Neural progenitor cell (in vitro differentiated cells): Measurements from ENCODE around the gene MYO1F. TPM values are rescaled to one million over a fixed set of nuclear protein-coding genes. Genes with fewer than 3 reads are reported as not detected.

Experiments
- DNase-seq: peaks from one replicate; pipeline ENCODE4 v3.0.0-alpha.2; 2016; ENCODE audit warnings: low spot score
- H2AFZ ChIP-seq: fragments of 200-600 bp; sonication (generic); replicated peaks from 2 replicates; pipeline ENCODE4 v1.6.1; 2016; ENCODE audit warnings: antibody characterized with exemption
- H3F3A ChIP-seq: fragments of 200-600 bp; sonication (generic); 2 replicates; pipeline ENCODE4 v1.6.1; 2016; ENCODE audit warnings: antibody characterized with exemption, low read depth
- H3K27ac ChIP-seq: fragments of 200-600 bp; sonication (generic); 2 replicates; pipeline ENCODE4 v1.5.1; 2016; ENCODE audit warnings: mild to moderate bottlenecking
- H3K27me3 ChIP-seq: fragments of 200-600 bp; sonication (generic); 2 replicates; pipeline ENCODE4 v1.6.1; 2016; ENCODE audit warnings: mild to moderate bottlenecking, moderate library complexity
- H3K36me3 ChIP-seq: fragments of 200-600 bp; sonication (generic); 2 replicates; pipeline ENCODE4 v1.5.1; 2016
- H3K4me1 ChIP-seq: fragments of 200-600 bp; sonication (generic); 2 replicates; pipeline ENCODE4 v1.6.1; 2016; ENCODE audit warnings: mixed run types
- H3K4me2 ChIP-seq: fragments of 200-600 bp; sonication (generic); 2 replicates; pipeline ENCODE4 v1.6.1; 2016
- H3K4me3 ChIP-seq: fragments of 200-600 bp; sonication (generic); 2 replicates; pipeline ENCODE4 v1.5.1; 2016
- H3K79me2 ChIP-seq: fragments of 200-600 bp; sonication (generic); 2 replicates; pipeline ENCODE4 v1.6.1; 2016; ENCODE audit warnings: low read depth
- H3K9ac ChIP-seq: fragments of 200-600 bp; sonication (generic); 2 replicates; pipeline ENCODE4 v1.6.1; 2016
- H3K9me3 ChIP-seq: fragments of 200-600 bp; sonication (generic); 2 replicates; pipeline ENCODE4 v1.5.1; 2016; ENCODE audit warnings: low read depth
- H4K20me1 ChIP-seq: fragments of 200-600 bp; sonication (generic); 2 replicates; pipeline ENCODE4 v1.6.1; 2016; ENCODE audit warnings: low read depth
- H3K27ac Mint-ChIP-seq: 3 replicates; pipeline ENCODE4 v1.8.0; 2021; ENCODE audit warnings: mixed read lengths
- H3K27me3 Mint-ChIP-seq: 2 replicates; pipeline ENCODE4 v1.8.0; 2022; ENCODE audit warnings: low read depth, mild to moderate bottlenecking, inconsistent platforms, moderate library complexity, mixed read lengths; ENCODE audit not compliant: insufficient read depth
- H3K36me3 Mint-ChIP-seq: 3 replicates; pipeline ENCODE4 v1.8.0; 2021; ENCODE audit warnings: mixed read lengths
- H3K4me1 Mint-ChIP-seq: 3 replicates; pipeline ENCODE4 v1.8.0; 2021; ENCODE audit warnings: mixed read lengths
- H3K4me3 Mint-ChIP-seq: 3 replicates; pipeline ENCODE4 v1.8.0; 2021; ENCODE audit warnings: mild to moderate bottlenecking, moderate library complexity, mixed read lengths
- H3K9me3 Mint-ChIP-seq: 3 replicates; pipeline ENCODE4 v1.8.0; 2020; ENCODE audit warnings: mixed read lengths
- EZH2 ChIP-seq: fragments of 200-600 bp; sonication (generic); IDR thresholded peaks from 2 replicates; pipeline ENCODE4 v1.6.1; 2017; ENCODE audit warnings: antibody characterized with exemption, mild to moderate bottlenecking, moderate library complexity
- EZH2phosphoT487 ChIP-seq: fragments of 200-600 bp; sonication (generic); IDR thresholded peaks from 2 replicates; pipeline ENCODE4 v1.6.1; 2017; ENCODE audit warnings: antibody characterized with exemption
- total RNA-seq: library from RNA; depleted of rRNA; stranded (reverse); fragments of >200 nt; gene quantifications from 2 replicates; pipeline ENCODE4 v1.2.3, GENCODE V29; 2015; ENCODE audit warnings: low replicate concordance
- TF ChIP-seq, protein P1 (sequence below): fragments of 200-600 bp; sonication (generic); IDR thresholded peaks from 2 replicates; pipeline ENCODE4 v1.5.1; 2017; ENCODE audit warnings: antibody characterized with exemption, mild to moderate bottlenecking

Gene MYO1F
- total RNA-seq, 1 donor from 2014 or later = 0.15 TPM

- Histone ChIP-seq H3K9ac (no peak overlapping the region), H2AFZ (no peak overlapping the region), H3K27ac (no peak overlapping the region), H3K9me3 (no peaks in the 10 kb centered on the region), H4K20me1 (peaks cover 9% of the 10 kb centered on the region), H3K4me3 (no peak overlapping the region), H3K27me3 (no peaks in the 10 kb centered on the region), H3K36me3 (no peaks in the 10 kb centered on the region), H3K4me2 (no peak overlapping the region), H3K79me2 (peaks cover 4% of the 10 kb centered on the region), H3F3A (peaks cover 31% of the 10 kb centered on the region), H3K4me1 (peaks cover 14% of the 10 kb centered on the region)
- TF ChIP-seq EZH2phosphoT487 = no peak
- Mint-ChIP-seq H3K4me1 (peaks cover 36% of the 10 kb centered on the region), H3K27ac (no peak overlapping the region), H3K27me3 (peaks cover 17% of the 10 kb centered on the region), H3K36me3 (peaks cover 3% of the 10 kb centered on the region), H3K9me3 (no peaks in the 10 kb centered on the region), H3K4me3 (peak overlapping the region; percentile 82)
- DNase-seq = no peak
Measured at GRCh38 chr19:8611877-8612806, 34.9 kb upstream of the MYO1F start.

- Mint-ChIP-seq H3K9me3 (peaks cover 2% of the 10 kb centered on the region), H3K27ac (no peak overlapping the region), H3K4me3 (peak overlapping the region; percentile 82), H3K27me3 (peaks cover 18% of the 10 kb centered on the region), H3K36me3 (peaks cover 3% of the 10 kb centered on the region), H3K4me1 (peaks cover 36% of the 10 kb centered on the region)
- Histone ChIP-seq H3K9me3 (no peaks in the 10 kb centered on the region), H3F3A (peaks cover 31% of the 10 kb centered on the region), H3K79me2 (peaks cover 4% of the 10 kb centered on the region), H3K36me3 (no peaks in the 10 kb centered on the region), H3K27me3 (no peaks in the 10 kb centered on the region), H3K4me1 (peaks cover 14% of the 10 kb centered on the region), H3K4me3 (no peak overlapping the region), H4K20me1 (peaks cover 9% of the 10 kb centered on the region), H3K4me2 (no peak overlapping the region), H2AFZ (no peak overlapping the region), H3K9ac (no peak overlapping the region), H3K27ac (no peak overlapping the region)
- TF ChIP-seq EZH2 = no peak
- no peak for TF ChIP-seq EZH2phosphoT487
- TF ChIP-seq, protein P1, sequence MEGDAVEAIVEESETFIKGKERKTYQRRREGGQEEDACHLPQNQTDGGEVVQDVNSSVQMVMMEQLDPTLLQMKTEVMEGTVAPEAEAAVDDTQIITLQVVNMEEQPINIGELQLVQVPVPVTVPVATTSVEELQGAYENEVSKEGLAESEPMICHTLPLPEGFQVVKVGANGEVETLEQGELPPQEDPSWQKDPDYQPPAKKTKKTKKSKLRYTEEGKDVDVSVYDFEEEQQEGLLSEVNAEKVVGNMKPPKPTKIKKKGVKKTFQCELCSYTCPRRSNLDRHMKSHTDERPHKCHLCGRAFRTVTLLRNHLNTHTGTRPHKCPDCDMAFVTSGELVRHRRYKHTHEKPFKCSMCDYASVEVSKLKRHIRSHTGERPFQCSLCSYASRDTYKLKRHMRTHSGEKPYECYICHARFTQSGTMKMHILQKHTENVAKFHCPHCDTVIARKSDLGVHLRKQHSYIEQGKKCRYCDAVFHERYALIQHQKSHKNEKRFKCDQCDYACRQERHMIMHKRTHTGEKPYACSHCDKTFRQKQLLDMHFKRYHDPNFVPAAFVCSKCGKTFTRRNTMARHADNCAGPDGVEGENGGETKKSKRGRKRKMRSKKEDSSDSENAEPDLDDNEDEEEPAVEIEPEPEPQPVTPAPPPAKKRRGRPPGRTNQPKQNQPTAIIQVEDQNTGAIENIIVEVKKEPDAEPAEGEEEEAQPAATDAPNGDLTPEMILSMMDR = no peak
- DNase-seq = no peak
Measured at GRCh38 chr19:8611391-8611876, 34.2 kb upstream of the MYO1F start.

GRCh38 chr19:8610936-8611300 lies 33.7 kb upstream of the MYO1F start:
- Histone ChIP-seq H3K4me3 (peak overlapping the region; percentile 76), H3K36me3 (no peaks in the 10 kb centered on the region), H3K9me3 (no peaks in the 10 kb centered on the region), H2AFZ (peak overlapping the region; percentile 4), H3K27ac (no peak overlapping the region), H4K20me1 (peaks cover 9% of the 10 kb centered on the region), H3F3A (peaks cover 31% of the 10 kb centered on the region), H3K27me3 (no peaks in the 10 kb centered on the region), H3K4me2 (peak overlapping the region; percentile 81), H3K4me1 (peaks cover 14% of the 10 kb centered on the region), H3K9ac (no peak overlapping the region), H3K79me2 (peaks cover 4% of the 10 kb centered on the region)
- Mint-ChIP-seq H3K36me3 (peaks cover 3% of the 10 kb centered on the region), H3K27ac (no peak overlapping the region), H3K9me3 (peaks cover 2% of the 10 kb centered on the region), H3K4me3 (peak overlapping the region; percentile 53), H3K27me3 (peaks cover 18% of the 10 kb centered on the region), H3K4me1 (peaks cover 36% of the 10 kb centered on the region)
- no peak for DNase-seq
- TF ChIP-seq EZH2 (no peak), EZH2phosphoT487 (no peak)
- TF ChIP-seq, protein P1 = no peak
